ENCODE data around the gene UNC79.
"Not testable (repeated sequence)": the region's sequence is repeated elsewhere in the genome, so short reads cannot be mapped to it uniquely, and the experiment has no call there.

Gene UNC79

GRCh38 chr14:93430315-93431035 lies at the start of gene UNC79:
Gene UNC79, plus strand, starts transcription at chr14:93430939. Its CDS starts 91 bp downstream, at chr14:93431030.
- no peak for DNase-seq

DNA sequence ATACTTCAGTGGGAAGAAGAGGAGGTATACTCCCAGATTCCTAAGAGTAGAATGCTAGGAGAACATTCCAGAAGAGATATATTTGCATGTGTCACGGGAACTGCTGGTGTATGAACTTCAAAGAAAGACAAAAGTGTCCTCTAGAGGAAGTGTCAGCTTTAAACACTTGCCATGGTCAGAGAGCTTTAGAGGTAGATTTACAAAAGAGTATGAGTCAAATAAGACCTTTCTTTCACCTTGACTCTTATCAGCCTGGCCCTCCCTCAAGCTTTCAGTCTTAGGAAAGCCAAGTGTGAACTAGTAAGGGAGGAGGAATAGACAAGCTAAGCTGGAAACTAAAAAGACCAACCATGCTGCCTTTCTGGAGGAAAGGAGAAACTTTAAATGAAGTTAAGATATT lies 49.1 kb upstream of the UNC79 start:
- no peak for DNase-seq

GRCh38 chr14:93384256-93384655 lies 46.5 kb upstream of the UNC79 start:
- not testable (repeated sequence) for DNase-seq

GRCh38 chr14:93395231-93395630 lies 35.5 kb upstream of the UNC79 start:
- DNase-seq: peak; percentile 80

DNA sequence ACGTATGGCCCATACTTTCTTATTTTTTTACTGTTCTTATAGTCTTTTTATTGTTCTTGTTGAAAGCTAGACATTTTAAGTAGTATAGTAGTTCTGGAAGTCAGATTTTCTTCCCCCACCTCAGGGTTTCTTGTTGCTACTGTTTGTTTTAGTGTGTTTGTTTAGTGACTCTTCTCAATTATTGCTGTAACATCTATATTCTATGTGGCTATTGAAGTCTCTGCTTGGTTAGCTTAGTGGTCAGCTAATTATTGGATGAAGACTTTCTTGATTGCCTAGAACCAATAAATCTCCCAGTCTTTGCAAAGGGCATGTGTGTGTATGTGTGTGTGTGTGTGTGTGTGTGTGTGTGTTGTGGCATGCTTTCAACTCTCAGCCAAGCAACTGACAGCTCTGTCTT lies 34.3 kb upstream of the UNC79 start:
- DNase-seq: no peak

GRCh38 chr14:93398491-93398890 lies 32.2 kb upstream of the UNC79 start:
- peak; percentile 70 for DNase-seq

DNA sequence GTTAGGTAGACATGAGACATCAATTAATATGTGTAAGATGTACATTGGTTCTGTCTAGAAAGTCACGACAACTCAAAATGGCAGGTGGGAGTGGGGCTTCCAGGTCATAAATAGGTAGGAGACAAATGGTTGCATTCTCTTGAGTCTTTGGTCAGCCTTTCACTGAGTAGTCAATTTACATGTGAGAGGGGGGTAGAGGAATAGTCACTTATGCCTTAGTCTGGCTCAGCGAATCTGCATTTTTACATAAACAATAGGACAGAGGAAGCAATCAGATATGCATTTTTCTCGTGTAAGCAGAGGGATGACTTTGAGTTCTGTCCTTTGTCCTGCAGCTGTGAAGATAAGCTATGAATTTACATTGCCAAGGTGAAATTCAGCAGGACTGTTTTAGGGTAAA lies 27.8 kb upstream of the UNC79 start:
- no peak for DNase-seq

GRCh38 chr14:93410021-93410420 lies 20.7 kb upstream of the UNC79 start:
- DNase-seq: no peak

GRCh38 chr14:93410893-93411292 lies 19.8 kb upstream of the UNC79 start:
- no peak for DNase-seq

DNA sequence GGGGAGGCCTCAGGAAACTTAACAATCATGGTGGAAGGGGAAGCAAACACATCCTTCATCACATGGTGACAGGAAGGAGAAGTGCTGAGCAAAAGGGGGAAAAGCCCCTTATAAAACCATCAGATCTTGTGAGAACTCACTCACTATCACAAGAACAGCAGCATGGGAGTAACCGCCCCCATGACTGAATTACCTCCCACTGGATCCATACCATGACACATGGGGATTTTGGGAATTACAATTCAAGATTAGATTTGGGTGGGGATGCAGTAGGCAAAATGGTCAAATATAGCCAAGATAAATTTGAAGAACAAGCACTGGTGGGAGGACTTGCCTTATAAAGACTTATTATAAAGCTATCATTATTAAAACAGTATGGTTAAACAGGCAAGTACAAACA lies 5.6 kb upstream of the UNC79 start:
- DNase-seq: peak; percentile 44

GRCh38 chr14:93426750-93427149 lies 4.0 kb upstream of the UNC79 start:
- no peak for DNase-seq

GRCh38 chr14:93431036-93431670 lies 414 bp downstream of the UNC79 start:
- DNase-seq: no peak

- no peak for DNase-seq
These were observed 23.5 kb downstream of the UNC79 start for GRCh38 chr14:93454224-93454623.

DNA sequence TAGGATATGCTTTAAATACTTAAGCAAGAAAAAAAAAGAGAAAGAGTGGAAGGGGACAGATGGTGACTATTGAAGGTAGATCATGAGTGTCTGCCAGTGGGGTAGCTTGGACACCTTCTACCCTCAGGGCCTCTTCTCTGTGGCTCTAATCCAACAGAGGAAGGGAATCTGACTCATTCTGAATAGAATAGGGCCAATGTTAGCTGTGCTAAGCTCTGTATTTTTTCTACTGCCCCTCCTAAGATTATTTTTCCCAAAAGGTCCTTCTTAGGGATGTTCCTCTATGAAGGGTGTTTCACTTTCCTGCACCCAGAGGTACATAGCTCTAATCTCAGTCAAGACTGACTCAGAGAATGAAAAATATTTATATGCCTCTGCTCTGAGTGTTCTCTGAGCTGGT lies 25.6 kb downstream of the UNC79 start:
- no peak for DNase-seq

DNA sequence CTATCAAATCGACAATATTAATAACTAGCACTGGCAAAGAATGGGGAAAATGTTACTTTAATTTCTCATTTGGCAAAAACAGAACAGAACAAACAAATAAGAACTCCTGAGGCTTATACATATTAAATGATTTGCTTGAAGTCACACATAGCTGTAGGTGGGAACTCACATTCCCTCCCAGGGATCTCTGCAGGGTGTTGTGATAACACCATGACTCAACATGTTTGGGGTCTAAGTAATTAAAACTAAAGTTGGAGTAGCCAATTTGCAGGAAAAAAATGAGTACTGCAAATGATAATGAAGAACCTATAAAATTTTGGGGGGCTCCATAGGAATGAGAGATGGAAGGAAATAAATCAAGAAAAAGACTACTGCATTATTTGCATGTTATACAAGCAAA lies 27.5 kb downstream of the UNC79 start:
- DNase-seq: no peak

DNA sequence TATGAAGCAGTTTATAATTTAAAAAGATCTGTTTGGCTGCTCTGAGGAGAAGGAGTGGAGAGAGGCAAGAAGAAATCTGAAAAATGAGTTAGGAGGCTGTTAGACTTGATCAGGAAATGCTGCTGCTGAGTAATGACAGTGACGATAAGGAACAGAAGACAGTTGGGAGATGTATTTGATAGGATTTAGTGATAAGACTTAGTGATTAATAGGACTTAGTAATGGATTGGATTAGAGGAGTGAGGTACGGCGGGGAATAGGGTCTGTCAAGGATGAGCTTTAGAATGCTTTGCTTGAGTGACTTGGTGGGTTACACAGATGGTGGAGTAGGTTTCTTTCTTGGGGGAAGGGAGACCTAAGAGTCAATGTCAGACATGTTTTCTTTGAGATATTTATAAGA lies 31.7 kb downstream of the UNC79 start:
- no peak for DNase-seq

GRCh38 chr14:93464271-93464670 lies 33.5 kb downstream of the UNC79 start:
- no peak for DNase-seq

GRCh38 chr14:93475471-93475870 lies 44.7 kb downstream of the UNC79 start:
- no peak for DNase-seq

- no peak for DNase-seq
These were observed 45.6 kb downstream of the UNC79 start for GRCh38 chr14:93476305-93476704.

DNA sequence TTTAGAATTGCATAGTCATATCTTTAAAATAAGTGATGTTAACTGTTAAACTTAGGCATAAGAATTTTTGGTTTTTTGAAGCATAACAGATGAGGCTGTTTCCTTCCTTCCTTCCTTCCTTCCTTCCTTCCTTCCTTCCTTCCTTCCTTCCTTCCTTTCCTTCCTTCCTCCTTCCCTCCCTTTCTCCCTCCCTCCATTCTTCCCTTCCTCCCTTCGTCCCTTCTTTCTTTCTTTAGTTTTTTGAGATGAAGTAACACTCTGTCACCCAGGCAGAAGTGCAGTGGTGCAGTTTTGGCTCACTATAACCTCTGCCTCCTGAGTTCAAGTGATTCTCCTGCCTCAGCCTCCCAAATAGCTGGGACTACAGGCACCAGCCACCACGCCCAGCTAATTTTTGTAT lies 48.3 kb downstream of the UNC79 start:
- not testable (repeated sequence) for DNase-seq

DNA sequence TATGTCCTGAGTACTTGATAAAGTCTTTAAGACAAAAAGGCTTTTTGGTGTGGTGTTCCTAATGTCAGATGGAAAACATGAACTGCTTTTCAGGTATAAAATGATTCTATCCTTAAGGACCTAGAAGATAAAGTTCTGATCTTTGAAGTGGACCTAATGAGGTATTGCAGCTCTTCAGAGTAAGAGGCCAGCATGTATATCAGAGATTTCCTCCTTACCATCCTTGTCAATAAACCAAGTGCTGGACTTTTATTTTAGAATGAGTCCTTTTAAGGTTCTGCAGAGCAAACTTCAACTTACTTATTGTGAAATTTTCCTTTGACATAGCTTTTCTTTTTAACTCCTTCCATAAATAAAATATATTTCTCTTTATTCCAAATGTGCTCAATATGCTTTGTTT lies 50.1 kb downstream of the UNC79 start:
- DNase-seq: no peak

DNA sequence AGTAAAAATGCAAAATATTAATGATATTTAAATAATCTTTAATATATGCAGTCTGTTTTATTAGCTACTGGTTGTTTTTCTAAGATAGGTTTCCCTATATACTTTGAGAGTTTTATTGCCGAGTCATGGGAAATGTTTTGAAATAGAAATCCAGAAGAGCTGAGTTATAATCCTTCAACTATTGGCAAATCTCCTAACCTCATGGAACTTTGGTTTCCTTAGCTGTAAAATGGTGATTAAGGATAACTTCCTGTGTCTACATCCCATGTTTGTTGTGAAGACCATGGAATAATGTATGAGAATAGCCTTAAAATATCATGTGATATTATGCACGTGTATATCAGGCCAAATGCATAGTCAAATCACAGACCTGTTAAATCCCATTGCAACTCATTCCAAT lies 51.0 kb downstream of the UNC79 start:
- DNase-seq: no peak

- DNase-seq: no peak
These were observed 59.3 kb downstream of the UNC79 start for GRCh38 chr14:93490001-93490400.

DNA sequence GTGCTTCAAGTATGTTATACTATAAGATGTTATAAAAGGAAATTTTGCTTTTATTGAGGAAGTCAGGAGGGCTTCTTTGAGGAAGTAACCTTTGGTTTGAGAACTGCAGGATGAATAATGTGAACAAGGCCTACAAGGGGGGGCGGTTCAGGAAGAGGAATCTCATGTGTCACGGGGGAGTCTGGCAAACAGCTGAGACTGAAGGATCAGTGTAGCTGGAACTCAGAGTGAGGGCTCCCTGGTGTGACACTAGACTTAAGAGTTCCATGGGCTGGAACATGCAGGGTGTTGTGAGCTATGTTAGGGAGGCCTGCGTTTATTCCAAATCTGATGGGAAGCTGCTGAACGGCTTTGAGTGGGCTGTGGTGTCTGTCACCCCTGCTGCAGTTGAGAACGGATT lies 62.3 kb downstream of the UNC79 start:
- peak; percentile 63 for DNase-seq

GRCh38 chr14:93493622-93494021 lies 62.9 kb downstream of the UNC79 start:
- DNase-seq: peak; percentile 61
